ENCODE measurements around the gene EVX2.

The EVX2 gene

DNA sequence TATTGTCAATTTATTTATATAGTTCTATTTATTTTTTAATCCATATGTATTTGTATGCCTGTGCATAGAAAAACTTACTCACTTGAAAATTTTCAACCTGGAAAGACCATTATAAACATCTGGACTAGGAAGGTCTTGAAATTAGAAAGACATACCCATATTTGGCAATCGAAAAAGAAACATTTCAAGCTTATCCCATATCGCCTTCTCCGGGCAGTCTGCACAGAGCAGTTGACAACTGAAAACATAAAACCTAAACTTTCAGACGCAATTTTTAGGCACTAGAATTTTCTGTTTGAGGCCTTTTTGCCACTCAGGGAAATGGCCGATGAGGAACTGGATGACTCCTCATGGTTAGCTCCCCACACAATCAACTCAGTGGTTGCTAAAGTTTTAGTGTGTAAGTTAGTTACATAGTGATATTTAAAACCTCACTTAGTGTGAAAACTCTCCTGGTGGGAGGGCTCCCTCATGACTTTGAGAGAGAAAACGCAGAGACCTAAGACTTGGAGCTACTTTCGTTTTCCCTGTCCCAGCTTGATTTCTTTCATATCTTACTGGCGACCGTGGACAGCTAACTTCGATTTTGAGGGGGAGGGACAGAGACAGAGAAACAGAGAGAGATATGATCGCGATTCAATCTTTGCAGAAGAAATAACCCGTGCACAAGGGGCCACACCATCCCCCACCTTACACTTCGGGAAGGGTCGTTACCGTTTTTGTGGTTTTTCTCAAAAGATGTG, 12.7 kb upstream of the EVX2 start:
- H3K9me2 ChIP-seq (ENCODE audit: low read depth, low read length), result no peaks in the 10 kb centered on the region
- H3K27me3 ChIP-seq (ENCODE audit: insufficient read depth, low read length), result no peaks in the 10 kb centered on the region
- H3K9ac ChIP-seq (ENCODE audit: low read length), result peak overlapping the region; percentile 56; the same call in 1 of the 2 replicates
- no peaks in the 10 kb centered on the region for H3K79me2 ChIP-seq (ENCODE audit: insufficient read depth, low read length)
- TF ChIP-seq, protein P1, sequence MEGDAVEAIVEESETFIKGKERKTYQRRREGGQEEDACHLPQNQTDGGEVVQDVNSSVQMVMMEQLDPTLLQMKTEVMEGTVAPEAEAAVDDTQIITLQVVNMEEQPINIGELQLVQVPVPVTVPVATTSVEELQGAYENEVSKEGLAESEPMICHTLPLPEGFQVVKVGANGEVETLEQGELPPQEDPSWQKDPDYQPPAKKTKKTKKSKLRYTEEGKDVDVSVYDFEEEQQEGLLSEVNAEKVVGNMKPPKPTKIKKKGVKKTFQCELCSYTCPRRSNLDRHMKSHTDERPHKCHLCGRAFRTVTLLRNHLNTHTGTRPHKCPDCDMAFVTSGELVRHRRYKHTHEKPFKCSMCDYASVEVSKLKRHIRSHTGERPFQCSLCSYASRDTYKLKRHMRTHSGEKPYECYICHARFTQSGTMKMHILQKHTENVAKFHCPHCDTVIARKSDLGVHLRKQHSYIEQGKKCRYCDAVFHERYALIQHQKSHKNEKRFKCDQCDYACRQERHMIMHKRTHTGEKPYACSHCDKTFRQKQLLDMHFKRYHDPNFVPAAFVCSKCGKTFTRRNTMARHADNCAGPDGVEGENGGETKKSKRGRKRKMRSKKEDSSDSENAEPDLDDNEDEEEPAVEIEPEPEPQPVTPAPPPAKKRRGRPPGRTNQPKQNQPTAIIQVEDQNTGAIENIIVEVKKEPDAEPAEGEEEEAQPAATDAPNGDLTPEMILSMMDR (IDR thresholded peaks at IDR 0.05; ENCODE audit: low read length), result no peak
- no peak for TF ChIP-seq EZH2 (IDR thresholded peaks at IDR 0.05; ENCODE audit: borderline replicate concordance, low read length)
- no peak overlapping the region for H2AFZ ChIP-seq (ENCODE audit: low read length)
- peak overlapping the region; percentile 56 for H3K4me3 ChIP-seq (ENCODE audit: low read depth, low read length, poor library complexity, severe bottlenecking)
- no peaks in the 10 kb centered on the region for H3K36me3 ChIP-seq (ENCODE audit: insufficient read depth, low read length)
- peaks cover 12% of the 10 kb centered on the region for H3K4me1 ChIP-seq (ENCODE audit: insufficient read depth, low read length, severe bottlenecking)
- no peaks in the 10 kb centered on the region for H4K20me1 ChIP-seq (ENCODE audit: insufficient read depth, low read length)
- peak overlapping the region; percentile 70 for H3K4me2 ChIP-seq (ENCODE audit: low read length)
- no peaks in the 10 kb centered on the region for H3F3A ChIP-seq (ENCODE audit: insufficient read depth, low read length)
- H3K27ac ChIP-seq (ENCODE audit: low read depth, low read length, poor library complexity, severe bottlenecking), result no peak overlapping the region
- no peaks in the 10 kb centered on the region for H3K9me3 ChIP-seq (ENCODE audit: low read length)

DNA sequence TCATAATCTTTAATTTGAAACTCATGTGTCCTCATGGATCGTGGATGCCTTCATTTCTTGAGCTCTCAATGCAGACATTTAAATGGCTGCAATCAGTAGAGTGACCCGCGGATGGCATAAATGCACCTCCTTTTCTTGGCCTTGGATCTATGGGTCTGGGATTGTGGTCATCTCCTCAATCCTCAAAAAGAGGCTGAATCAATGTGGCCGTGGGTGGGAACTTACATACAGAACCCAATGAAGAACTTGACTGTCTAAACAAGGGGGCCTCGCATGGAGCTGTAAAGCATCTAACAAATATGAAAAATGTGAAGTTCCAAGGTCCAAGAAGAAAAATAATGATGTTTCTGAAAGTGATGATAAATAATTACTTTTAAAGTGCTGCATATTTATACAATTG, 11.7 kb upstream of the EVX2 start:
- Histone ChIP-seq H3F3A (ENCODE audit: insufficient read depth, low read length) (no peaks in the 10 kb centered on the region), H3K27me3 (ENCODE audit: insufficient read depth, low read length) (no peaks in the 10 kb centered on the region), H3K4me1 (ENCODE audit: insufficient read depth, low read length, severe bottlenecking) (peaks cover 12% of the 10 kb centered on the region), H3K36me3 (ENCODE audit: insufficient read depth, low read length) (no peaks in the 10 kb centered on the region), H3K27ac (ENCODE audit: low read depth, low read length, poor library complexity, severe bottlenecking) (no peak overlapping the region), H3K9ac (ENCODE audit: low read length) (no peak overlapping the region), H3K4me2 (ENCODE audit: low read length) (no peak overlapping the region), H3K9me2 (ENCODE audit: low read depth, low read length) (no peaks in the 10 kb centered on the region), H3K9me3 (ENCODE audit: low read length) (no peaks in the 10 kb centered on the region), H3K4me3 (ENCODE audit: low read depth, low read length, poor library complexity, severe bottlenecking) (no peak overlapping the region), H3K79me2 (ENCODE audit: insufficient read depth, low read length) (no peaks in the 10 kb centered on the region), H4K20me1 (ENCODE audit: insufficient read depth, low read length) (no peaks in the 10 kb centered on the region), H2AFZ (ENCODE audit: low read length) (no peak overlapping the region)
- TF ChIP-seq, protein P1 (IDR thresholded peaks at IDR 0.05; ENCODE audit: low read length), result no peak
- TF ChIP-seq EZH2 (IDR thresholded peaks at IDR 0.05; ENCODE audit: borderline replicate concordance, low read length), result no peak

DNA sequence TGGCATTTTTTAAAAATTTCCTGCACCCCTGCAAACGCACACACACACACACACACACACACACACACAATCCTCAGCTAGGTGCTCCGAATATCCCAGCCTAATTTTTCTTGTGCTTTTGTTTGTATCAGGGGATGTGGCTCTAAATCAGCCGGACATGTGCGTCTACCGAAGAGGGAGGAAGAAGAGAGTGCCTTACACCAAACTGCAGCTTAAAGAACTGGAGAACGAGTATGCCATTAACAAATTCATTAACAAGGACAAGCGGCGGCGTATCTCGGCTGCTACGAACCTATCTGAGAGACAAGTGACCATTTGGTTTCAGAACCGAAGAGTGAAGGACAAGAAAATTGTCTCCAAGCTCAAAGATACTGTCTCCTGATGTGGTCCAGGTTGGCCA, 10.6 kb upstream of the EVX2 start:
- no peak overlapping the region for H2AFZ ChIP-seq (ENCODE audit: low read length)
- H3K9me2 ChIP-seq (ENCODE audit: low read depth, low read length), result no peaks in the 10 kb centered on the region
- H4K20me1 ChIP-seq (ENCODE audit: insufficient read depth, low read length), result no peaks in the 10 kb centered on the region
- no peaks in the 10 kb centered on the region for H3K9me3 ChIP-seq (ENCODE audit: low read length)
- H3K79me2 ChIP-seq (ENCODE audit: insufficient read depth, low read length), result no peaks in the 10 kb centered on the region
- no peaks in the 10 kb centered on the region for H3K27me3 ChIP-seq (ENCODE audit: insufficient read depth, low read length)
- H3F3A ChIP-seq (ENCODE audit: insufficient read depth, low read length), result no peaks in the 10 kb centered on the region
- H3K4me1 ChIP-seq (ENCODE audit: insufficient read depth, low read length, severe bottlenecking), result peaks cover 12% of the 10 kb centered on the region
- no peaks in the 10 kb centered on the region for H3K36me3 ChIP-seq (ENCODE audit: insufficient read depth, low read length)
- no peak overlapping the region for H3K4me2 ChIP-seq (ENCODE audit: low read length)
- H3K27ac ChIP-seq (ENCODE audit: low read depth, low read length, poor library complexity, severe bottlenecking), result no peak overlapping the region
- no peak overlapping the region for H3K4me3 ChIP-seq (ENCODE audit: low read depth, low read length, poor library complexity, severe bottlenecking)
- no peak overlapping the region for H3K9ac ChIP-seq (ENCODE audit: low read length)
- no peak for TF ChIP-seq EZH2 (IDR thresholded peaks at IDR 0.05; ENCODE audit: borderline replicate concordance, low read length)
- TF ChIP-seq, protein P1 (IDR thresholded peaks at IDR 0.05; ENCODE audit: low read length), result no peak

All from OCI-LY1 (cell line).